K562 treated with DMSO at 1 percent for 4 hours (cell line): ENCODE measurements around the gene MAPK13. TPM values are rescaled to one million over a fixed set of nuclear protein-coding genes. Genes with fewer than 3 reads are reported as not detected.

ENCODE experiments used
- total RNA-seq: library from RNA; unstranded; fragments of 300-600 nt; gene quantifications from 2 replicates; pipeline ENCODE4 v1.2.3, GENCODE V29; 2022; ENCODE audit not compliant: insufficient read depth

MAPK13 gene
- 1.9 and 2.3 TPM in 2 replicates for total RNA-seq

GRCh38 chr6:36129941-36130666 lies at the start of gene MAPK13:
TSS of gene MAPK13 (plus strand) at chr6:36130513. CDS start at chr6:36130583, 70 bp downstream.

Other genes starting within 250 kb of the MAPK13 start
- gene SRPK1, start 209.4 kb upstream of the MAPK13 start, total RNA-seq = 32.5 and 44.1 TPM in 2 replicates
- not detected in 2 replicates for gene SLC26A8, start 105.9 kb upstream of the MAPK13 start, total RNA-seq
- gene MAPK14, start 102.7 kb upstream of the MAPK13 start, total RNA-seq = 28.6 and 33.4 TPM in 2 replicates
- gene BRPF3, start 66.2 kb downstream of the MAPK13 start, total RNA-seq = 23.0 and 25.3 TPM in 2 replicates
- gene PNPLA1, start 139.5 kb downstream of the MAPK13 start, total RNA-seq = not detected in 2 replicates
- gene BNIP5, start 206.4 kb downstream of the MAPK13 start, total RNA-seq = not detected in 2 replicates